Measurements from ENCODE around the gene UBE2L3.
A peak's percentile ranks its signal among the peaks of the same experiment; 100 is the strongest.

DNA sequence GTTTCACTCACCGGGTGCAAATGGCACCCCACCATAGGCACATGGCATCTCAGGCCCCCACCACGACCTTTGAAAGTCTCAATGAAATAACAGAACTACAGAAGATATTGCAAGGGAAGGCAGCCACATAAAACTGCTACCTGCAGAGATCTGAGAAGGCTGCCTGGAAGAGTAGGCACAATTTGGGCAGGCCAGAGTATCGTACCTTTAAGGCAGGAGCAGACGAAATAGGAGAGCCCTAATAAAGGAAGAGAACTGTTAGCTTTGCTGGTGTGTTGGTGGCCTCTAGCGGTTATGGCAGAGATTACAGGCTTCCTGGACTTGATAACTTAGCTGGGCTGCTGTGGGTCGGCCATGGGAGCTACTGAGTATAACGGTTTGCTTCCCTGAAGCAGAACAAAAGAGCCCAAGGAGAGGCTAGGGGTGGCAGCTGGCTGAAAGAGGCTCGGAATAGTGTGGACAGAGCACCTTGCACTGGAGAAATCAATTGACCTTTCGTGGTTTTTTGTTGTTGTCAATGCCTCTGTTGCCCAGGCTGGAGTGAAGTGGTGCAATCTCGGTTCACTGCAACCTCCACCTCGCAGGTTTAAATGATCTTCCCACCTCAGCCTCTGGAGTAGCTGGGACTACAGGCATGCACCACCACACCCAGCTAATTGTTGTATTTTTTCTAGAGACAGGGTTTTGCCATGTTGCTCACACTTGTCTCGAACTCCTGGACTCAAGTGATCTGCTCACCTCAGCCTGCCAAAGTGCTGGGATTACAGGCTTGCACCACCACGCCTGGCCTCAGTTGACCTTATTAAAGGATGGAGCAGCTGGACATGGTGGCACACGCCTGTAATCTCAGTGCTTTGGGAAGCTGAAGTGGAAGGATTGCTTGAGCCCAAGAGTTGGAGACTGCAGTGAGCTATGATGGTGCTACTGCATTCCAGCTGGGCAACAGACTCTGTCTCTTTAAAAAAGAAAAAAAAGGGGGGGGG lies 79.4 kb downstream of the UBE2L3 start:
- no peak for TF ChIP-seq POLR2A (IDR thresholded peaks at IDR 0.05)
- TF ChIP-seq, protein P1, sequence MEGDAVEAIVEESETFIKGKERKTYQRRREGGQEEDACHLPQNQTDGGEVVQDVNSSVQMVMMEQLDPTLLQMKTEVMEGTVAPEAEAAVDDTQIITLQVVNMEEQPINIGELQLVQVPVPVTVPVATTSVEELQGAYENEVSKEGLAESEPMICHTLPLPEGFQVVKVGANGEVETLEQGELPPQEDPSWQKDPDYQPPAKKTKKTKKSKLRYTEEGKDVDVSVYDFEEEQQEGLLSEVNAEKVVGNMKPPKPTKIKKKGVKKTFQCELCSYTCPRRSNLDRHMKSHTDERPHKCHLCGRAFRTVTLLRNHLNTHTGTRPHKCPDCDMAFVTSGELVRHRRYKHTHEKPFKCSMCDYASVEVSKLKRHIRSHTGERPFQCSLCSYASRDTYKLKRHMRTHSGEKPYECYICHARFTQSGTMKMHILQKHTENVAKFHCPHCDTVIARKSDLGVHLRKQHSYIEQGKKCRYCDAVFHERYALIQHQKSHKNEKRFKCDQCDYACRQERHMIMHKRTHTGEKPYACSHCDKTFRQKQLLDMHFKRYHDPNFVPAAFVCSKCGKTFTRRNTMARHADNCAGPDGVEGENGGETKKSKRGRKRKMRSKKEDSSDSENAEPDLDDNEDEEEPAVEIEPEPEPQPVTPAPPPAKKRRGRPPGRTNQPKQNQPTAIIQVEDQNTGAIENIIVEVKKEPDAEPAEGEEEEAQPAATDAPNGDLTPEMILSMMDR (IDR thresholded peaks at IDR 0.05): peak; percentile 76 to 88 (median 81)

Data from right lobe of liver (tissue), 4 donors.